Suprapubic skin (tissue), 4 donors: Measurements from ENCODE around the gene RPSA. TPM values are rescaled to one million over a fixed set of nuclear protein-coding genes. Genes with fewer than 3 reads are reported as not detected.

ENCODE experiments used
- DNase-seq, 2 donors: peaks; one replicate each; pipeline ENCODE4 v3.0.0-alpha.2; 2019; ENCODE audit warnings: low spot score in 2 of 2
- H3K27ac ChIP-seq: fragments of 200-600 bp; sonication (generic); one replicate; pipeline ENCODE4 v1.5.1; 2019
- H3K27me3 ChIP-seq: fragments of 200-600 bp; sonication (generic); one replicate; pipeline ENCODE4 v1.5.1; 2019
- H3K36me3 ChIP-seq: fragments of 200-600 bp; sonication (generic); one replicate; pipeline ENCODE4 v1.5.1; 2019
- H3K4me1 ChIP-seq: fragments of 200-600 bp; sonication (generic); one replicate; pipeline ENCODE4 v1.5.1; 2019
- H3K4me3 ChIP-seq: fragments of 200-600 bp; sonication (generic); one replicate; pipeline ENCODE4 v1.5.1; 2019; ENCODE audit warnings: mild to moderate bottlenecking
- H3K9me3 ChIP-seq: fragments of 200-600 bp; sonication (generic); one replicate; pipeline ENCODE4 v1.5.1; 2019
- CTCF ChIP-seq, 2 donors: fragments of 200-600 bp in 1 of 2; fragments of 450-650 bp in 1 of 2; sonication (generic) in 1 of 2; IDR thresholded peaks; one replicate each; pipeline ENCODE4 v1.5.1; 2016 to 2019; ENCODE audit warnings: antibody characterized with exemption in 2 of 2, mild to moderate bottlenecking in 1 of 2, moderate library complexity in 1 of 2
- EP300 ChIP-seq: sonication (generic); formaldehyde crosslinking; IDR thresholded peaks from one replicate; pipeline ENCODE4 v1.6.1; 2017; ENCODE audit warnings: antibody characterized with exemption
- POLR2A ChIP-seq, 2 donors: fragments of 450-650 bp; IDR thresholded peaks; one replicate each; pipeline ENCODE4 v1.6.1; 2017; ENCODE audit warnings: antibody characterized with exemption in 2 of 2, mild to moderate bottlenecking in 2 of 2, moderate library complexity in 2 of 2
- POLR2AphosphoS5 ChIP-seq, 3 donors: sonication (generic); formaldehyde crosslinking; IDR thresholded peaks; one replicate each; pipeline ENCODE4 v1.6.1; 2017; ENCODE audit warnings: antibody characterized with exemption in 3 of 3
- WGBS: methylation state at CpG from one replicate; pipeline ENCODE4 v1.1.5; 2018; 5-methylcytosine and 5-hydroxymethylcytosine counted together
- total RNA-seq, 4 donors: library from RNA; depleted of rRNA; stranded (reverse); fragments of >200 nt; gene quantifications; one replicate each; pipeline ENCODE4 v1.1.0, GENCODE V29; 2016

Gene RPSA
- total RNA-seq, 4 donors from 2014 or later = 758 to 1,526 (median 1,196) TPM

GRCh38 chr3:39390181-39390580 lies 16.3 kb upstream of the RPSA start:
- Histone ChIP-seq H3K27ac (no peak overlapping the region), H3K9me3 (no peaks in the 10 kb centered on the region), H3K36me3 (peaks cover 53% of the 10 kb centered on the region), H3K4me1 (peaks cover 6% of the 10 kb centered on the region), H3K27me3 (no peaks in the 10 kb centered on the region), H3K4me3 (no peak overlapping the region)
- 83% methylated on average over 4 of the region's 4 CpGs for WGBS
- TF ChIP-seq POLR2A (IDR thresholded peaks at IDR 0.05) (no peak), POLR2AphosphoS5 (IDR thresholded peaks at IDR 0.05) (no peak)
- DNase-seq = no peak

GRCh38 chr3:39396690-39397089 lies 9.8 kb upstream of the RPSA start:
- Histone ChIP-seq H3K27ac (no peak overlapping the region), H3K9me3 (no peaks in the 10 kb centered on the region), H3K36me3 (peaks cover 84% of the 10 kb centered on the region), H3K27me3 (no peaks in the 10 kb centered on the region), H3K4me1 (no peaks in the 10 kb centered on the region), H3K4me3 (no peak overlapping the region)
- DNase-seq = no peak
- TF ChIP-seq EP300 (no peak), POLR2A (IDR thresholded peaks at IDR 0.05) (no peak), CTCF (IDR thresholded peaks at IDR 0.05) (no peak), POLR2AphosphoS5 (IDR thresholded peaks at IDR 0.05) (no peak)
- 85% methylated on average over 2 of the region's 3 CpGs for WGBS

GRCh38 chr3:39398700-39399099 lies 7.8 kb upstream of the RPSA start:
- TF ChIP-seq POLR2AphosphoS5 (IDR thresholded peaks at IDR 0.05) (no peak), POLR2A (IDR thresholded peaks at IDR 0.05) (no peak), CTCF (IDR thresholded peaks at IDR 0.05) (no peak), EP300 (no peak)
- 92% methylated on average over 4 of the region's 4 CpGs for WGBS
- Histone ChIP-seq H3K36me3 (peaks cover 64% of the 10 kb centered on the region), H3K27ac (no peak overlapping the region), H3K4me3 (no peak overlapping the region), H3K9me3 (no peaks in the 10 kb centered on the region), H3K27me3 (no peaks in the 10 kb centered on the region), H3K4me1 (no peaks in the 10 kb centered on the region)
- no peak for DNase-seq

- peaks cover 32% of the 10 kb centered on the region for H3K36me3 ChIP-seq
- TF ChIP-seq POLR2AphosphoS5 (IDR thresholded peaks at IDR 0.05) (no peak), CTCF (IDR thresholded peaks at IDR 0.05) (no peak), POLR2A (IDR thresholded peaks at IDR 0.05) (no peak), EP300 (no peak)
- H3K4me3 ChIP-seq = no peak overlapping the region
- no peaks in the 10 kb centered on the region for H3K9me3 ChIP-seq
- H3K4me1 ChIP-seq = peaks cover under 1% of the 10 kb centered on the region
- 59% methylated on average over 2 of the region's 2 CpGs for WGBS
- H3K27me3 ChIP-seq = no peaks in the 10 kb centered on the region
- DNase-seq = no peak
- H3K27ac ChIP-seq = no peak overlapping the region
Measured at GRCh38 chr3:39401983-39402382, 4.5 kb upstream of the RPSA start.

- H3K27ac ChIP-seq = no peak overlapping the region
- H3K4me3 ChIP-seq = no peak overlapping the region
- peaks cover 22% of the 10 kb centered on the region for H3K36me3 ChIP-seq
- no peak for TF ChIP-seq POLR2A (IDR thresholded peaks at IDR 0.05)
- no peak for TF ChIP-seq POLR2AphosphoS5 (IDR thresholded peaks at IDR 0.05)
- TF ChIP-seq CTCF (IDR thresholded peaks at IDR 0.05) = no peak
- TF ChIP-seq EP300 = no peak
- H3K27me3 ChIP-seq = no peaks in the 10 kb centered on the region
- DNase-seq = no peak
- 89% methylated on average over 14 of the region's 15 CpGs for WGBS
- H3K4me1 ChIP-seq = peaks cover 27% of the 10 kb centered on the region
- H3K9me3 ChIP-seq = no peaks in the 10 kb centered on the region
Measured at GRCh38 chr3:39404943-39405686, 1.4 kb upstream of the RPSA start.
